ENCODE measurements around the gene WNT16.

WNT16 gene

DNA sequence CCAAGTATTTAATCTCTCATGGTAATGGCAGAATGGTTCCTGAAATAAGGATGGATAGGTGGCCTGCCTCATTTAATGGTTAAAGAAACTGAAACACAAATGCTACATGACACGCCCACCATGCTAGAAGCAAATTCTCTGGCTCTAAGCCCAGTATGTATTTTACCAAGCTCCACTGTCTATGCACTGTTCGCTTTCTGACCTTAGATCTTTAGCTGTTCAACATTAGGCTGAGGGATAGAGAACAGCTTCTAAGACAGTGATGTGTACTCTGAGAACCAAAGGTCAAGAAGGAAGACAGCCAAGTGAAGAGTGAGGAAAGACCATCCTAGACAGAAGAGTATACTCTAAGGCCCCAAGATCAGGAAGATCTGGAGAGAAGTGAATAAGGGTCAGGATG lies 40.7 kb downstream of the WNT16 start:
- peak; percentile 42 for DNase-seq (ENCODE audit: low read depth)
- no peak overlapping the region for H3K4me3 ChIP-seq (ENCODE audit: low read length)
- TF ChIP-seq, protein P1, sequence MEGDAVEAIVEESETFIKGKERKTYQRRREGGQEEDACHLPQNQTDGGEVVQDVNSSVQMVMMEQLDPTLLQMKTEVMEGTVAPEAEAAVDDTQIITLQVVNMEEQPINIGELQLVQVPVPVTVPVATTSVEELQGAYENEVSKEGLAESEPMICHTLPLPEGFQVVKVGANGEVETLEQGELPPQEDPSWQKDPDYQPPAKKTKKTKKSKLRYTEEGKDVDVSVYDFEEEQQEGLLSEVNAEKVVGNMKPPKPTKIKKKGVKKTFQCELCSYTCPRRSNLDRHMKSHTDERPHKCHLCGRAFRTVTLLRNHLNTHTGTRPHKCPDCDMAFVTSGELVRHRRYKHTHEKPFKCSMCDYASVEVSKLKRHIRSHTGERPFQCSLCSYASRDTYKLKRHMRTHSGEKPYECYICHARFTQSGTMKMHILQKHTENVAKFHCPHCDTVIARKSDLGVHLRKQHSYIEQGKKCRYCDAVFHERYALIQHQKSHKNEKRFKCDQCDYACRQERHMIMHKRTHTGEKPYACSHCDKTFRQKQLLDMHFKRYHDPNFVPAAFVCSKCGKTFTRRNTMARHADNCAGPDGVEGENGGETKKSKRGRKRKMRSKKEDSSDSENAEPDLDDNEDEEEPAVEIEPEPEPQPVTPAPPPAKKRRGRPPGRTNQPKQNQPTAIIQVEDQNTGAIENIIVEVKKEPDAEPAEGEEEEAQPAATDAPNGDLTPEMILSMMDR (conservative IDR thresholded peaks at IDR 0.05; ENCODE audit: low read length) = no peak

DNA sequence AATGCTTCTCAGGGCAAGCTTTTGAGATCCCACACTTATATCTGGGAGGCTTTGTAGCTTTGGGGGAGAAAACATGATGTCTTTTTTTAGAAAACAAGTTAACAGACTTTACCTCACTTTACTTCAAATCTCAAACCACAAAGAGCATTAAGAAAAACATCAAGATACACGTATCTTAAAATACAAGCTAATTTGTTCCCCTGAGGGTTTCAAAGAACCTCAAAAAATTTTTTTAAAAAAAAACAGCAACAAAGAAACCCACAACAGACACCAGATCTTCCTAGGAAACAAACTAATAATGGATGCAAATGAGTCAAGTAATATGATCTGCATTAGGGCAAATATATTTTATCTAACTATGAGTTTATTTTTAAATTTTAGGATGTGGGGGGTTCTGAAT lies 42.6 kb downstream of the WNT16 start:
- H3K4me3 ChIP-seq (ENCODE audit: low read length) = no peak overlapping the region
- TF ChIP-seq, protein P1 (conservative IDR thresholded peaks at IDR 0.05; ENCODE audit: low read length) = no peak
- DNase-seq (ENCODE audit: low read depth) = no peak

DNA sequence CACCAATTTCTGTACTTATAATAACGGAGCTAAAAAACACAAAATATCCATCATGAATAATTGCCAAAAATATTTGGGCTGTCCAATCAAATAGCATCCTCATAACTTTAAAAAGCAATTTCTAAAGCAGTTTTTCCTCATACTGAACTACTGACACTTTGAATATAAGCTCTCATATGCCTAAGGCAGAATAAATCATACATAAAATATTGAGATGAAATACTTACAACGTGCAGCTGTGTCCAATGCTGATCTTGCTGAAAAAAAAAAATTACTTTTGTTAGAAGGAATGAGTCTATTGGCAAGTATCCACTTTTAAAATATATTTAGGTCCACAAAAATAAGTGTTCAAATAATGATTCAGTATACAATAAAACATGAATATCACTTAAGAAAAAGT lies 43.1 kb downstream of the WNT16 start:
- TF ChIP-seq, protein P1 (conservative IDR thresholded peaks at IDR 0.05; ENCODE audit: low read length) = no peak
- DNase-seq (ENCODE audit: low read depth) = no peak
- H3K4me3 ChIP-seq (ENCODE audit: low read length) = no peak overlapping the region

DNA sequence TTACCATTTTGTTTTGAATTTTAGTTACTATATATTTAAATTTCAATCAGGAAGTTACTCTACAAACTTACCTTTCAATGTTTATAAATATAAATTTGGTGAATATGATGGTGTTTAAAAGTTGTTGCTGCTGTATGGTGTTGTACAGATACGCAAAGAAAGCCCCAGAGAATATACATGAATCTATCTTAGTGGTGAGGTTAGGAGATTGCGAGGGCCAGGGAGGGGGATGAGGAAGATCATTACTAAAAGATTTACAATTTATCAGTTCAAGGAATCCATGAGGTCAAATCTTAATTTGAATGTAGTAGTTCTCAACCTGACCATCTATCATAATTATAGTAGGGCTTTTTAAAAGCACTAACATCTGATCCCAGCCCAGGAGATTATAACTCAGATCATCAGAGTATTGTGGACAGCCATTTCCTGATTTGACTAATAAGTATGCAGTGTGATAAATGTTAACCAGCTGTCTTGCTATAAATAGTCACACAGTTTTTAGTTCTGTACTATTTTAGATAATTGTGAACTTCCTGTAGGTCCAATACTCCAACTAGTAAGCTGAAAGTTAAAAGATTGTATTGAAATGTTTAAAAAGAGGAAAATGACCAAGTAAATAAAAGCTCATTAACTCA lies 43.7 kb downstream of the WNT16 start:
- TF ChIP-seq, protein P1 (conservative IDR thresholded peaks at IDR 0.05; ENCODE audit: low read length) = no peak
- H3K4me3 ChIP-seq (ENCODE audit: low read length) = no peak overlapping the region
- DNase-seq (ENCODE audit: low read depth) = peak; percentile 54

DNA sequence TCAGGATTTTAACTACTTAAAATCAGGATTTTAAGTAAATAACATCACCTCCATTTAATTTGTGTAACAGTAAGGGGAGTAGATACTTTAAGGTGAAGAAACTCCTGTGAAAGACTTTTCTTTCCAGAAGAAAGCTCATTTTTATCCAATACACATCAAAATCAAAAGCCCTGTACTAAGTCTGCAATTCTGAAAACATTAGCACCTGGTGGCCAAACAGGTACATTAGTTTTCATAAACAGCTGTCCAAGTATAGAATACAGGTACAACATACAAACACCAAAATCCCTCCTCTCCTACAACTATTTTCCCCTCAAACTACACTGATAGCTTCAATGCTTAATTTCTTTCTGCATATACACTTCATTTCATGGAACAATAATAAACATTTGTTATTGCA lies 44.4 kb downstream of the WNT16 start:
- no peak for DNase-seq (ENCODE audit: low read depth)
- H3K4me3 ChIP-seq (ENCODE audit: low read length) = no peak overlapping the region
- TF ChIP-seq, protein P1 (conservative IDR thresholded peaks at IDR 0.05; ENCODE audit: low read length) = no peak

DNA sequence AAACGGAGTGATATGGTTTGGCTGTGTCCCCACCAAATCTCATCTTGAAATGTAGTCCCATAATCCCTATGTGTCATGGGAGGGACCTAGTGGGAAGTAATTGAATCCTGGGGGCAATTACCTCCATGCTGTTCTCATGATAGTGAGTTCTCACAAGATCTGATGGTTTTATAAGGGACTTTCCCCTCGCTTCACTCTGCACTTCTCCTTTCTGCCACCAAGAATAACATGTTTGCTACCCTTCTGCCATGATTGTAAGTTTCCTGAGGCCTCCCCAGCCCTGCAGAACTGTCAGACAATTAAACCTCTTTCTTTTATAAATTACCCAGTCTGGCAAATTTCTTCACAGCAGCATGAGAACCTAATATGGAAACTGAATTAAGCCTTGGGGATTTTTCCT lies 48.2 kb downstream of the WNT16 start:
- DNase-seq (ENCODE audit: low read depth) = no peak
- TF ChIP-seq, protein P1 (conservative IDR thresholded peaks at IDR 0.05; ENCODE audit: low read length) = no peak
- no peak overlapping the region for H3K4me3 ChIP-seq (ENCODE audit: low read length)

DNA sequence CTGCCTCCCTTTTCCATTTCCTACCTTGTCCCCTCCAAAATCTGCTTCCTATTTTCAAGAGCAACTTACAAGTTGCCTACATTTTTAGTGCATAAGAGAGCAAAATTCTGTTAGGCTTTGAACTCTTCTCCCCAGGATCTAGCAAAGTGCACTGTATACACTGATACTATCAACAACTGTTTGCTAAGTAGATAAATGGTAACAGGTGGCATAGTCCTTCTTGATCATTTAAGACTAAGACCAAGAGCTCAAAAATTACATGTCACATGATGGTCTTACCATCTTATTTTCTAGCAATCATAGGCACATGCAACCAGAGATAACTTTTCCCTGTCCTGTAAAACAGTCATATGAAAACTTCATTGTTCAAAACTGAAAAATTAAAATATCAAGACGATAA lies 51.1 kb downstream of the WNT16 start:
- no peak for DNase-seq (ENCODE audit: low read depth)
- H3K4me3 ChIP-seq (ENCODE audit: low read length) = no peak overlapping the region
- TF ChIP-seq, protein P1 (conservative IDR thresholded peaks at IDR 0.05; ENCODE audit: low read length) = no peak
